HG03565 (cell line): Measurements from ENCODE around the gene MKNK2.

ENCODE experiments used
- ATAC-seq: cut with Tn5 transposase; IDR thresholded peaks from one replicate; pipeline ENCODE4 v1.9.1; 2021; ENCODE audit warnings: mild to moderate bottlenecking, moderate library complexity; ENCODE audit not compliant: unreplicated experiment

Gene MKNK2

GRCh38 chr19:2033115-2033824 is 17.8 kb downstream of the MKNK2 start:
- no peak for ATAC-seq

GRCh38 chr19:2032296-2032941 is 18.6 kb downstream of the MKNK2 start:
- no peak for ATAC-seq

- ATAC-seq, result no peak
These were observed 23.7 kb downstream of the MKNK2 start for GRCh38 chr19:2027361-2027760.

GRCh38 chr19:2026770-2027169 is 24.3 kb downstream of the MKNK2 start:
- ATAC-seq, result no peak

- ATAC-seq, result no peak
These were observed 28.8 kb downstream of the MKNK2 start for GRCh38 chr19:2022289-2022688.

- ATAC-seq, result no peak
These were observed 29.4 kb downstream of the MKNK2 start for GRCh38 chr19:2021453-2022140.

- ATAC-seq, result no peak
These were observed 32.3 kb downstream of the MKNK2 start for GRCh38 chr19:2018752-2019151.

- no peak for ATAC-seq
These were observed 34.8 kb downstream of the MKNK2 start for GRCh38 chr19:2016041-2016807.

GRCh38 chr19:2015608-2015950 is 35.5 kb downstream of the MKNK2 start, which contains the start of gene BTBD2:
BTBD2 (minus strand) TSS chr19:2015714; CDS start chr19:2015703, 11 bp downstream.
- ATAC-seq, result no peak

- ATAC-seq, result no peak
These were observed 36.1 kb downstream of the MKNK2 start for GRCh38 chr19:2014731-2015607.

- no peak for ATAC-seq
These were observed 36.9 kb downstream of the MKNK2 start for GRCh38 chr19:2014131-2014571.

GRCh38 chr19:2013683-2013961 is 37.4 kb downstream of the MKNK2 start:
- no peak for ATAC-seq

GRCh38 chr19:2012941-2013682 is 37.9 kb downstream of the MKNK2 start:
- ATAC-seq, result no peak

- no peak for ATAC-seq
These were observed 39.9 kb downstream of the MKNK2 start for GRCh38 chr19:2011169-2011568.

GRCh38 chr19:2010135-2010668 is 40.8 kb downstream of the MKNK2 start:
- ATAC-seq, result no peak

GRCh38 chr19:2003874-2004273 is 47.2 kb downstream of the MKNK2 start:
- no peak for ATAC-seq

- no peak for ATAC-seq
These were observed 51.1 kb downstream of the MKNK2 start for GRCh38 chr19:1999856-2000515.

GRCh38 chr19:1998712-1999708 is 52.0 kb downstream of the MKNK2 start:
- no peak for ATAC-seq
